T47D (cell line): Measurements from ENCODE around the gene HS6ST3.

Experiments used
- DNase-seq, 2 experiments: peaks; one replicate each; pipeline versions ENCODE4 v3.0.0 to v3.0.0-alpha.2; 2011 to 2012; ENCODE audit warnings: low read depth in 1 of 2, low spot score in 1 of 2
- JUND ChIP-seq: IDR thresholded peaks from 2 replicates; pipeline ENCODE4 v1.6.1; 2012; ENCODE audit warnings: low read depth
- in situ Hi-C: cut with HindIII; loops from 2 replicates; pipeline ENCODE4 v1.10.0; 2016; ENCODE audit warnings: low sequenced_read_pairs, low pct_unique_long_range_greater_than_20kb

Gene HS6ST3

GRCh38 chr13:96403241-96403640 is 313.3 kb downstream of the HS6ST3 start:
- DNase-seq: no peak
- in situ Hi-C loops: no loop called here
- TF ChIP-seq JUND: no peak

DNA sequence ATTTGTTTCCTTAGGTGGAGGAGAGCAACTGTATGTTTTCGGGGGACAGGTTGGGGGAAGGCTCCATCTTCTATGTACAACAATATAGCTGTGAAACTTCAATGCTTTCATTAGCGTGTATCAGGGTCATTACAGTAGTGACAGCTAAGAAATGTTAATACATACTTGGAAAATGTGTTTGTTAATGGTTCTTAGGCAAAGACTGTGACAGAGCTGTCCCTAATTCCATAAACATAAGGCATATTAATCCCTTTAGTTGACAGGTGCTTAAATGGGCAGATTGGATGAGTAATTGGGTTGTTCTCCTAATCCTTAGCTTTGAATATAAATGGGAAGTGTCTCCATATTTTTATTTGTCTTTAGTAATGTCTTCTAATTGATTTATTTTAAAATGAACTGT is 313.7 kb downstream of the HS6ST3 start:
- no peak for TF ChIP-seq JUND

DNA sequence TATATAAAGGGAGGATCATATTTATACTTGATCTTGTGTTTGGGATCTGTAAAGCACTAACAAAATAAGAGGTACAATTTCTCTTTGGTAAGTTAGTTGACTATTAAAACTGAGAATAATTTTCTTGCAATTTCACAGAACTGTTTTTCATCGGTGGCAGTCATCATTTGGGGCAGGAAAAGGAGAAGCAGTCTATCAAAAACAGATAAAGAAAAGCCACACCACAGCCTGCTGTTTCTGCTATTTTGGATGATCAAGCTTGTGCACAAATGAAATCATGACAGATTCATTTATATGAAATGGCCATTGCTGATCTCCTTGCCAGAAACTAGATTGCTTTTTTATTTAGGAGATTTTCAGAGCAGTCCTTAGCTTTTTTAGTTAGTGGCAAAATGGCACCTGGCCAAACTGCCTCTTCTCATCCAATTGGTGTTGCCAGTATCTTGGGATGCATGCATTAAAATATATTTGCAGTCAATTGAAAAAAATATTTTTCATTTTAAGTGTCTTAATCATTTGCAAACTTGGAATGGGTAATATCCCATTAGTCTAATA is 326.0 kb downstream of the HS6ST3 start:
- in situ Hi-C loops: no loop called here
- no peak for TF ChIP-seq JUND
- no peak for DNase-seq

More for the DNA sequence above, 313.7 kb downstream of the HS6ST3 start:
- in situ Hi-C loops: no loop called here
- no peak for DNase-seq

GRCh38 chr13:96417939-96418685 is 328.2 kb downstream of the HS6ST3 start:
- in situ Hi-C loops: no loop called here
- no peak for DNase-seq

GRCh38 chr13:96421314-96421713 is 331.4 kb downstream of the HS6ST3 start:
- DNase-seq: no peak

More at GRCh38 chr13:96417939-96418685, 328.2 kb downstream of the HS6ST3 start:
- no peak for TF ChIP-seq JUND

DNA sequence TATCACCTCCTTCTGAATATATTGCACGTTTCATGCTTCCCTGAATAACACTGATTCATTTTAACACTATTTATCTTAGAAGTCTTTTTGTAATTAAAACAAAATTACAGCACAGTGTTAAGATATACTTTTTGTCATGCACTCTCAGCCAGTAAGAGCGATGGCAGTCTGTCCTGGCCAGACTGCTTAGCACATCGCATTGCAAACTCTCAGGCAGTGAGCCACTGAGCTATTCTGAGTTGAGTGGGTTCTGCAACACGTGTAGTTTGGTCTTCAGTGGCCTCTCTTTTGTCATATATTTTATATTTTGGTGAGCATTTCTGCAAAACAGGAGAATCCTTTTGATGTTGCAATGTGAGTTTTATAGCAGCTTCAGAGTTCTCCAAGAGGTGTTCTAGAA is 332.1 kb downstream of the HS6ST3 start:
- in situ Hi-C loops: no loop called here
- DNase-seq: no peak
- TF ChIP-seq JUND: no peak

More at GRCh38 chr13:96421314-96421713, 331.4 kb downstream of the HS6ST3 start:
- in situ Hi-C loops: no loop called here
- TF ChIP-seq JUND: no peak

- no peak for DNase-seq
- no peak for TF ChIP-seq JUND
- in situ Hi-C loops: no loop called here
Measured at GRCh38 chr13:96426167-96426566, 336.3 kb downstream of the HS6ST3 start.

DNA sequence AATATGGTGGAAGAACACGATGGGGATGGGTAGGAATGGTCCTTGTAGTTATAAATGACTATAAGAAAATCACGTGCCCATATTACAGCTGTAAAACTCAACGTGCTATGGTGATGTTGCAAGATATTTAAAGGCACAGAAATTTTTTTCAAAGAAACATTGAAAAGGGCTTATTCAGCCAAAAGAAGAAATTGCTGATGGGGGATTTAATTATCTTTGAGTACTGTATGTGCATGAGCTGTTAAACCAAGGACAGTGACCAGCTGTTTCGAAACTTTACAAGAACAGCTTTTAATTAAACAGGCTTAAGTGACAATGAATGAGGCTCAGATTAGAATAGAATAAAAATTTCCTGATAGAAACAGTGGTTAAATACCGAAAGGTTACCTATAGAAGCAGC is 339.0 kb downstream of the HS6ST3 start:
- in situ Hi-C loops: no loop called here

GRCh38 chr13:96431044-96431581 is 341.2 kb downstream of the HS6ST3 start:
- peak in 1 of 2 experiments; percentile 39 for DNase-seq
- in situ Hi-C loops: no loop called here
- no peak for TF ChIP-seq JUND

More for the DNA sequence above, 339.0 kb downstream of the HS6ST3 start:
- DNase-seq: no peak
- no peak for TF ChIP-seq JUND

DNA sequence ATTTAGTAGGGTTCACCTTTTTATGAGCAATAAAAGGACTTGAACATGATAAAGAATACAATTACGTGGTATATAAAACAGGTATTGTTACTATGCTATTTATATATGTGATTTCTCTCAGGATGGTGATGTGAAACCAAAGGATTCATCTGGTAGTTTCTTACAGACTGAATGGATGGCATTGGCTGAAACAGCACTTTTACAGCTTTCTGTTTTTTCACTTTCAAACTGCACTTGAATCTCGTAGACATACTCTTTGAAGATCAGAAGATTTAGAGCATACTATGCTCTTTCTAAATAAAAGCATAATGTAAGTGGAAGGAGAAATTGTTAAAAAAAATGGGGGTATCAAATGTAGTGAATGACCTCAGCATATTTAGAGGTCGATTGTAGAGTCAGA is 354.8 kb downstream of the HS6ST3 start:
- TF ChIP-seq JUND: no peak
- no peak for DNase-seq
- in situ Hi-C loops: no loop called here

DNA sequence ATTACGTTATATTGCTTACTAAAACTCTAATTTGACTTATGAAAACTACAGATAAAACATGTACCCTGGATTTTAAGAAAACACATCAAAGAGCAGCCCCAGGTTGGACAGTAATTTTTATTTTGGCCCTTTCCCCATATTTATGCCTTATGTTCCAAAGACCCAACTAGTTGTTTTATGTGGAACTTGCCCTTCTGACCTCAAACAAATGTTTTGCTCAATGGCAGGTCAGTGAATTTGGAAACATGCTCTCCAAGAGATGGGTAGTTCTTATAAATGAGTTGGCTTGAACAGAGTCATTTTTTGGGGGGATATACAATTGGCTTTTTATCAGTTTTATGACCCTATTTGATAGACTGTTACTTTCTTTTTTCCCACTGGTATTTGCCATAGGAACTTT is 360.0 kb downstream of the HS6ST3 start:
- TF ChIP-seq JUND: no peak
- DNase-seq: no peak
- in situ Hi-C loops: no loop called here

- no peak for TF ChIP-seq JUND
- no peak for DNase-seq
- in situ Hi-C loops: no loop called here
Measured at GRCh38 chr13:96450326-96451020, 360.6 kb downstream of the HS6ST3 start.

- in situ Hi-C loops: no loop called here
- DNase-seq: no peak
- TF ChIP-seq JUND: no peak
Measured at GRCh38 chr13:96454466-96454865, 364.6 kb downstream of the HS6ST3 start.
